Activated CD4-positive, CD25-positive, alpha-beta regulatory T cell (primary cell): ENCODE measurements around the gene RPS23.

Experiments
- DNase-seq, 4 experiments: peaks; one replicate each; lab custom pipeline; 2025; lab: John Stamatoyannopoulos, UW

The RPS23 gene

DNA sequence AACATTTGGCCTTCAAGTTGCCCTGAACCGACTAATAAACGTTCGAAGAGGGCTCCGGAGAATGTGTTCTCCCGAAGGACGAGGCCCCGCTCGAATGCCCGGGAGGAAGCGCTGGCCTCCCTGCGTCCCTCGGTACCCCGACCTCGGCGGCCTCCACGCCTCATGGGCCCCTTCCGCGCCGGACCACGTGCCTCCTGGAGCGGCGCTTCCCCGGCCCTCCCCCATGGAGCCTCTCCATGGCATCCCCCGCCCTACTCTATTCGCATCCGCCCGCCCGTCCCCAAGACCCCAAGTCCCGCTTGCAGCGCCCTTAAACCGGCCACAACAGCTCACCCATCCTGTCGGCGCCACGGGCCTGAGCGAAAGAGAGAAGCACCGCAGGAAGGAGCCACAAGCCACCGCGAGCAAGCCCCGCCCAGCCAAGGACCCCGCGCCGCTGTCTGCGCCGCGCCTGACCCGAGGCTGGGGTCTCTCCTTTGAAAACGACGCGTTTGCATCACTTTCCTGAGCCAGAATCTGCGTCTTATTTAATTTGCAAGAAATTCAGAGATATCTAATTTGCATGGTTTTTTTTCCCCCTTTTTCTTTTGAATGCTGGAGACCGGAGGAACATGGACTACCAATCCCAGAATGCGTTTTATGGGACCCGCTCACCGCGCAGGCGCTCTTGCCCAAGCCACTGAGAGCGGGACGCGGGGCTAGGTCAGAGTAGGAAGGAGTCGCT, at the start of gene RPS23:
RPS23 (minus strand) TSS at position 368 of the 724 bp plus-strand sequence; CDS start at position 337, 31 bp downstream.
- peak; percentile 68 to 81 (median 75) for DNase-seq

DNA sequence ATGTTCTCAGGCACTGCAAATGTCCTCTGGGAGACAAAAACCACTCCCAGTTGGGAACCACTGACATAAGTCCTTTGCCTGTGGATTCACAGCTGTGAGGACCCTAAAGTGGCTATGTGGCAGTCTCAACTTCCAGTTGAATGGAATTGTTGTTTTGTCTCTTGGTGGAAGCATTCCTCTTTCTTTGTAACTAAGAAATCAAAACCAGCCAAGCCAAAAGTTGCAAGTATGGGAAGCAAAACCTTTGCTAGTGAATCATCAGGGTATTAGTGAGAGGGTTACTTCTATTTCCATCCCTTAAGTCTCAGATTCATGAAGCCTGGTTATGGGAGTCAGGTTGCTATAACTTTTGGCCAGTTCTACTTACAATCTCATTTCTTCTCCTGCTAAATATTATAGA, 49.8 kb upstream of the RPS23 start:
- DNase-seq = no peak

DNA sequence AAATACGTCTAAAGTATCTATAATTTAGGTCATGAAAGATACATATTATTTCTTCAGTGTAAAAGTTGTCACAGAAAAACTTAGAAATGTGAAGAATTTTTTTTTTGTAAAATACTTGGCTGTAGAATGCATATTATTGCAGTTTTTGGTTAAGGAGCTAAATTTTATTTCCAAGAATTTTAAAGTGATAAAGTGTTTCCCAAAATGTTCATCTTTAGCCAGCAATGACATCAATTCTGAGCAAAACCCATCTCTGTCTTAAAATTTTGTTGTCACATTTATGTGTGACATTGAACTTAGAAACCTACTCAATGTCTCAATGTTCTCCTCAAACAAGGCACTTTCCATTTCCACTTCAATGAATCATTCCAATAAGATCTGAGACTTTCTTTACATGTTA, 47.8 kb upstream of the RPS23 start:
- DNase-seq = no peak

DNA sequence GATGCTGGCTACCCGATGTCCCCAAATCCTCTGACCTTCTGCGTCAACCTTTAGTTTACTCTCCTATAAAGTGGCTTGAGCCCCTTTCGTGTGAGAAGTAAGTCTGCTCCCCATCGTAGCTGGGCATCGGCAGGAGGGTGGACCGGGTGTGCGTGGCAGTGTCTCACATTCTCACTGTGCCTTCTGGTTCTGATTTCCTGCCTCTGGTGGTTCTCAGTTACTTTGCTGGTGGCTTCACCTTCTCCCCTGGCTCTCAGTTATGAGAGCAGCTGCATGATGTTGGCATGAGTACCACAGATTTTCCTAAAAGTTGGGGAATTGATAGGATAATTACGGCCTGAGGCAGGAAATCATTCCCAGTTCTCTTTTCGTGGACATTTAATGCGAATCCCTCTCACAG, 47.0 kb upstream of the RPS23 start:
- no peak for DNase-seq

DNA sequence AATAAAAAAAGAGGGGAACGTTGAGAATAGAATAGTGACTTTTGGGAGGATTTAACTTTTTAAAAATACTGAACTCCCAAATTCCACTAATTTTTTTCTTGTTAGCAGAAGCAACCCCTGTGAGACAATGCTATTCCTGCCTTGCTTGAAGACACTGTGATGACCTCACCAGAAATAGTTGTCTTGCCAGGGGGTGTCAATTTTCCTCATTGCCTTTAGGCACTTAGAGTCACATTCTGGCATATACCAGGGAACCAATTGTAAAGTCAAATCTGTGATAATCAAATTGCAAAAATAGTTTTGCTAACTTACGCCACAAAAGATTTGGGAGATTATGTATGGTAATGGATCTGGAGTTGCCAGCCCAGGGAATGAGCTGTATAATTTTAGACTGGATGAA, 42.8 kb upstream of the RPS23 start:
- DNase-seq = no peak

- DNase-seq = no peak
These were observed 41.7 kb upstream of the RPS23 start for GRCh38 chr5:82319651-82320376.

DNA sequence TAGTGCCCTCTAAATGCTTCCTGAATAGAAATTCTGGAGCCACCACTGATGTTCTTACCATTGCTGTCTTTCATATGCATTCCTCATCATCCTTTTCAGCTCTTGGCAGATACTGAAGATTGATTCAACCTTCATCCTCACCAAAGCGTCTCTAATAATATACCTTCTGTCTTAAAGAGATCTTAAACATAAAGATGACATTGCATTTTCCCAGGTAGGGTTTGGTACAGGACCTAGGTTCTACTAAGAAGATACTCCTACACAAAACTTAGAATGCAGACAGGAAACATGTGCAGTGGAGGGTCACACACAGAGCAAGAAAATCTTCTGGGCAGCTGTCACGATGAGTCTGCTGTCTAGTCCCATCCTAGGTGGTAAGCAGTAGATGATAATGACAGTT, 41.0 kb upstream of the RPS23 start:
- no peak for DNase-seq

GRCh38 chr5:82314964-82315758, 37.0 kb upstream of the RPS23 start:
- no peak for DNase-seq

GRCh38 chr5:82313016-82313415, 34.9 kb upstream of the RPS23 start:
- DNase-seq = no peak

GRCh38 chr5:82312373-82312856, 34.3 kb upstream of the RPS23 start:
- no peak for DNase-seq

DNA sequence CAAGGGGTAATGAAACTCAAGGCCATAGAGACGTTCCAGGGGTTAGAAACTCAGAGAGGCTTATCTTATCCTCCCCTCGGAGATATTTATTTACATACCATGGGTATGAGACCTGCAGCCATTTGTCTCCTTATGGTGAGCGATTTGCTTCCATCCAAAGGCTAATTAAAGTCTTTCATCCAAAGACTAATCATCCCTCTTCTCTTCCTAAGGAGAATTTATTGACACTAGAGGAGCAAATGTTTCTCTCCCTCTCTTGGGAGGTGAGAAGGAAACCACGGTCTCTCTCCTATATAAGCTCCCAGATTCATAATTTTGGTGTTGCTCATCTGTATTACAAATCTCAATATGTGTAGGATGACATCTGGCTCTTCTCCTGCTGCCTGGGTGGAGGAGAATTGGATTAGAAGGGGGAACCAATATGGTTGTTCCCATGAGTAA, 31.0 kb upstream of the RPS23 start:
- no peak for DNase-seq

GRCh38 chr5:82308416-82308815, 30.3 kb upstream of the RPS23 start:
- DNase-seq = no peak

- DNase-seq = no peak
These were observed 29.3 kb upstream of the RPS23 start for GRCh38 chr5:82307451-82307850.

DNA sequence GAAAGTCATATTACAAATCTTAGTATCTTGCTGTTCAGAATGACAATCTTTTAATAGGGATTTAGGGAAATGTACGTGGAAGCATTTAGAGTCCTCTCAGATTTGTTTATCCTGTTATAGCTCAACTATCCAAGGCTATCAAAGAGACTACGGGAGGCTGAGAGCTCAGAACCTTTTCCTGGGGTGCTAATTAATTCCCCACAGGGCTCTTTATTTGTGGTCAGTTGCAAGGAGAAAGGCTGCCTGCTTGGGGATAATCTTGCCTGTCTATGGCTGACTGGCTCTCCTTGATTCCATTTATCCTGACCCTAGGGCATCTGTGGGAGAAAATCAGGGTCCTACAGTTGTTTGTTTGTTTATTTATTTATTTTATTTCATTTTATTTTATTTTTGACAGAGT, 28.0 kb upstream of the RPS23 start:
- DNase-seq = no peak

DNA sequence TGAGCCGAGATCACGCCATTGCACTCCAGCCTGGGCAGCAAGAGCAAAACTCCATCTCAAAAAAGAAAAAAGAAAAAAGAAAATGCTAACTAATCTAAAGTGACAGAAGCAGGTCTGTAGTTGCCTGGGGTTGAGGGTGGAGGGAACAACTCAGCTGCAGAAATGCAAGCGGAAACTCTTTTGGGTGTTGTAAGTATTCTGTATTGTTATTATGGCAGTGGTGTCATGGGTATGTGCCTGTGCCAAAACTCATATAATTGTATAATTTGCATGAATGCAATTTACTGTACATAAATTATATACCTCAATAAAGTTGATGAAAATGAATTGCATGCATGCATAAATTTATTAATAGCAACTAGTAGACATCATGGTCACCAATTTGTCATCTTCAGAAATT, 23.0 kb upstream of the RPS23 start:
- DNase-seq = no peak

GRCh38 chr5:82298668-82299067, 20.5 kb upstream of the RPS23 start:
- DNase-seq = no peak

GRCh38 chr5:82297711-82298110, 19.6 kb upstream of the RPS23 start:
- DNase-seq = no peak

DNA sequence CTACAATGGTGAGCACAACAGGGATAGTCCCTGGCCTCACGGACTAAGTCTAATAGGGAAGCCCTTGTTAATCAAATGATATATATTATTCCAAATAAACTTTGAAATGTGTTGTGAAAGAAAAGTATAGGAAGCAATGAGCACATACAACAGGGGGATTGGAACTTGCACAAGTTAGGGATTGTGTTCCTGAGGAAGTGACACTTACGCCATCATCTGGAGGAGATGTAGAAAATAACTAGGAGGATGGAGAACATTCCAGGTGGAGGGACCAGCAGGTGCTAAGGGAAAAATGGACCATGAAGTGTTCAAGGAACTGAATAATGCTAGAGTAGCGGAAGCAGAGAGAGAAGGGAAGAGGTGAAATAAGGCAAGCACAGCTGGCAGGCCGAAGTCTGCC, 18.8 kb upstream of the RPS23 start:
- DNase-seq = no peak

- DNase-seq = no peak
These were observed 17.9 kb upstream of the RPS23 start for GRCh38 chr5:82295959-82296531.

- DNase-seq = no peak
These were observed 17.0 kb upstream of the RPS23 start for GRCh38 chr5:82295144-82295543.

DNA sequence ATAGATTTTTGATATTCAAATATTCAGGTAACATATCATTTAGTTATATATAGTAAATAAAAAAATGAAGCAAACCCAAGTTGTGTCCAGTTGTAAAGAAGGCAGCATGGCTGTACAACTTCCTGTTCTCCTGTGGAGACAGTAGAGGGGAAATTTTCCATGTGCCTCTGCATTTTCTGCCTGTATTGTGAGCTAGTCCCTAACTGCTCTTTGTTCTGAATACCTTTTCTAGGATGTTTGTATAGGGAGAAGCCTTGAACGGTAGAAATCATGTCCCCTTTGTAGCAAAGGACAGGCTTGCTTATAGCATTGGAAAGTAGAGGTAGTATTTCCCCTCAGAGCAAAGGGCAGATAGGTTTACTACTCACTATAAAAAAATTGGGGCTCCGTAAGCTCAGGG, 13.3 kb upstream of the RPS23 start:
- no peak for DNase-seq

DNA sequence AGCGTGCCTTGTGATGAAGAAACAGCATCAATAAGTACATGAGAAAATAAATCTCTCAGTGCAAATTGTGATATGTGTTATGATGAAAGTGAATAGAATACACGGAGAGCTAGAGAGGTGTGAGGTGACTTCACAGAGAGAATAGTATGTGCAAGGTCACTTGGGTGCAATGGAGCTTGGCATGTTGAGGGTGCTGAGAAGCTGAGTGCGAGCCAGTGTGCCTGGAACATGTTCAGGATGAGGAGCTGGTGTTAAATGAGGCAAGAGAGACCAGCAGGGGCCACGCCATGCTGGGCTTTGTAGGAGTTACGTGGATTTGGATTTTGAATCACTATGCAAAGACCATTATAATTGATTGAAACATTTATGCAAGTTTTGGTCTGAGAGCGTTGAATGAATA, 12.8 kb upstream of the RPS23 start:
- no peak for DNase-seq
